Mucosa of rectum (tissue), 2 donors: ENCODE results near the gene ITPR2.
"Not testable (repeated sequence)": the region's sequence is repeated elsewhere in the genome, so short reads cannot be mapped to it uniquely, and the experiment has no call there.

Experiments
- H3K27ac ChIP-seq, 2 donors: one replicate each; pipeline ENCODE4 v1.7.0; 2013; ENCODE audit warnings: inconsistent platforms in 2 of 2, low read depth in 2 of 2, low read length in 2 of 2
- H3K27me3 ChIP-seq, 2 donors: one replicate each; pipeline ENCODE4 v1.7.0; 2013; ENCODE audit warnings: low read length in 2 of 2; ENCODE audit not compliant: control insufficient read depth in 2 of 2, insufficient read depth in 2 of 2
- H3K36me3 ChIP-seq, 2 donors: one replicate each; pipeline ENCODE4 v1.7.0; 2013; ENCODE audit warnings: low read length in 2 of 2; ENCODE audit not compliant: control insufficient read depth in 2 of 2, insufficient read depth in 2 of 2
- H3K4me1 ChIP-seq, 2 donors: one replicate each; pipeline ENCODE4 v1.7.0; 2013; ENCODE audit warnings: low read length in 2 of 2, mild to moderate bottlenecking in 1 of 2; ENCODE audit not compliant: control insufficient read depth in 2 of 2, insufficient read depth in 2 of 2
- H3K4me3 ChIP-seq, 2 donors: one replicate each; pipeline ENCODE4 v1.7.0; 2013; ENCODE audit warnings: low read length in 2 of 2
- H3K9ac ChIP-seq, 2 donors: one replicate each; pipeline ENCODE4 v1.7.0; 2013; ENCODE audit warnings: low read length in 2 of 2, low read depth in 1 of 2, mild to moderate bottlenecking in 1 of 2
- H3K9me3 ChIP-seq, 2 donors: one replicate each; pipeline ENCODE4 v1.7.0; 2013; ENCODE audit warnings: low read length in 2 of 2; ENCODE audit not compliant: control insufficient read depth in 2 of 2
- donor health status: healthy.
- donor health status: Normal muscosa, but diverticular disease.

The ITPR2 gene

GRCh38 chr12:26524862-26525465, 308.0 kb downstream of the ITPR2 start:
- H3K36me3 ChIP-seq, result peaks cover 0 to 3% of the 10 kb centered on the region in 2 donors
- H3K4me1 ChIP-seq, result peaks cover 0 to 4% of the 10 kb centered on the region in 2 donors
- no peak overlapping the region for H3K27ac ChIP-seq
- H3K9ac ChIP-seq, result no peak overlapping the region
- H3K9me3 ChIP-seq, result peaks cover 0 to 11% of the 10 kb centered on the region in 2 donors
- no peak overlapping the region for H3K4me3 ChIP-seq
- H3K27me3 ChIP-seq, result no peaks in the 10 kb centered on the region

GRCh38 chr12:26523708-26524150, 309.3 kb downstream of the ITPR2 start:
- H3K36me3 ChIP-seq, result peaks cover 0 to 3% of the 10 kb centered on the region in 2 donors
- H3K4me3 ChIP-seq, result peak overlapping the region in 1 of 2 donors; percentile 21
- peak overlapping the region; percentile 38 to 73 for H3K27ac ChIP-seq

GRCh38 chr12:26520869-26521268, 312.1 kb downstream of the ITPR2 start:
- Histone ChIP-seq H3K4me3 (no peak overlapping the region), H3K27ac (no peak overlapping the region), H3K4me1 (peaks cover 0 to 4% of the 10 kb centered on the region in 2 donors), H3K9me3 (peaks cover 0 to 10% of the 10 kb centered on the region in 2 donors), H3K36me3 (peaks cover 0 to 3% of the 10 kb centered on the region in 2 donors), H3K9ac (no peak overlapping the region), H3K27me3 (no peaks in the 10 kb centered on the region)

More at GRCh38 chr12:26523708-26524150, 309.3 kb downstream of the ITPR2 start:
- H3K4me1 ChIP-seq, result peaks cover 0 to 4% of the 10 kb centered on the region in 2 donors
- H3K27me3 ChIP-seq, result no peaks in the 10 kb centered on the region
- no peak overlapping the region for H3K9ac ChIP-seq
- peaks cover 0 to 11% of the 10 kb centered on the region in 2 donors for H3K9me3 ChIP-seq

- Histone ChIP-seq H3K4me3 (no peak overlapping the region), H3K27me3 (no peaks in the 10 kb centered on the region), H3K27ac (no peak overlapping the region), H3K9me3 (peaks cover 0 to 2% of the 10 kb centered on the region in 2 donors), H3K9ac (no peak overlapping the region), H3K4me1 (peaks cover 0 to 4% of the 10 kb centered on the region in 2 donors), H3K36me3 (no peaks in the 10 kb centered on the region)
These were observed 312.9 kb downstream of the ITPR2 start for GRCh38 chr12:26520109-26520508.

- Histone ChIP-seq H3K9me3 (no peaks in the 10 kb centered on the region), H3K27me3 (no peaks in the 10 kb centered on the region), H3K36me3 (no peaks in the 10 kb centered on the region), H3K4me1 (peaks cover 0 to 4% of the 10 kb centered on the region in 2 donors), H3K4me3 (no peak overlapping the region), H3K9ac (no peak overlapping the region), H3K27ac (no peak overlapping the region)
These were observed 313.5 kb downstream of the ITPR2 start for GRCh38 chr12:26519462-26519861.

- not testable (repeated sequence) for H3K9me3 ChIP-seq, H3K27ac ChIP-seq, H3K4me3 ChIP-seq, H3K36me3 ChIP-seq, H3K9ac ChIP-seq, H3K4me1 ChIP-seq, H3K27me3 ChIP-seq
These were observed 315.7 kb downstream of the ITPR2 start for GRCh38 chr12:26517320-26517719.

GRCh38 chr12:26514364-26514763, 318.6 kb downstream of the ITPR2 start:
- no peaks in the 10 kb centered on the region for H3K36me3 ChIP-seq
- H3K9ac ChIP-seq, result no peak overlapping the region
- no peak overlapping the region for H3K27ac ChIP-seq
- no peaks in the 10 kb centered on the region for H3K27me3 ChIP-seq
- H3K9me3 ChIP-seq, result no peaks in the 10 kb centered on the region
- H3K4me1 ChIP-seq, result no peaks in the 10 kb centered on the region
- no peak overlapping the region for H3K4me3 ChIP-seq

- Histone ChIP-seq H3K9me3 (no peaks in the 10 kb centered on the region), H3K27ac (no peak overlapping the region), H3K4me1 (no peaks in the 10 kb centered on the region), H3K9ac (no peak overlapping the region), H3K4me3 (no peak overlapping the region), H3K36me3 (no peaks in the 10 kb centered on the region), H3K27me3 (no peaks in the 10 kb centered on the region)
These were observed 319.5 kb downstream of the ITPR2 start for GRCh38 chr12:26513363-26514043.

- H3K9ac ChIP-seq, result no peak overlapping the region
These were observed 320.8 kb downstream of the ITPR2 start for GRCh38 chr12:26512213-26512612.

GRCh38 chr12:26510354-26510674, 322.7 kb downstream of the ITPR2 start:
- no peak overlapping the region for H3K4me3 ChIP-seq
- no peaks in the 10 kb centered on the region for H3K4me1 ChIP-seq
- H3K27ac ChIP-seq, result no peak overlapping the region
- H3K9ac ChIP-seq, result no peak overlapping the region
- no peaks in the 10 kb centered on the region for H3K27me3 ChIP-seq
- no peaks in the 10 kb centered on the region for H3K36me3 ChIP-seq
- H3K9me3 ChIP-seq, result no peaks in the 10 kb centered on the region

More at GRCh38 chr12:26512213-26512612, 320.8 kb downstream of the ITPR2 start:
- no peak overlapping the region for H3K4me3 ChIP-seq
- H3K4me1 ChIP-seq, result no peaks in the 10 kb centered on the region
- H3K27ac ChIP-seq, result no peak overlapping the region
- no peaks in the 10 kb centered on the region for H3K9me3 ChIP-seq
- H3K36me3 ChIP-seq, result no peaks in the 10 kb centered on the region
- H3K27me3 ChIP-seq, result no peaks in the 10 kb centered on the region
